ENCODE data around the gene TMEM165.

- TF ChIP-seq, protein P1, sequence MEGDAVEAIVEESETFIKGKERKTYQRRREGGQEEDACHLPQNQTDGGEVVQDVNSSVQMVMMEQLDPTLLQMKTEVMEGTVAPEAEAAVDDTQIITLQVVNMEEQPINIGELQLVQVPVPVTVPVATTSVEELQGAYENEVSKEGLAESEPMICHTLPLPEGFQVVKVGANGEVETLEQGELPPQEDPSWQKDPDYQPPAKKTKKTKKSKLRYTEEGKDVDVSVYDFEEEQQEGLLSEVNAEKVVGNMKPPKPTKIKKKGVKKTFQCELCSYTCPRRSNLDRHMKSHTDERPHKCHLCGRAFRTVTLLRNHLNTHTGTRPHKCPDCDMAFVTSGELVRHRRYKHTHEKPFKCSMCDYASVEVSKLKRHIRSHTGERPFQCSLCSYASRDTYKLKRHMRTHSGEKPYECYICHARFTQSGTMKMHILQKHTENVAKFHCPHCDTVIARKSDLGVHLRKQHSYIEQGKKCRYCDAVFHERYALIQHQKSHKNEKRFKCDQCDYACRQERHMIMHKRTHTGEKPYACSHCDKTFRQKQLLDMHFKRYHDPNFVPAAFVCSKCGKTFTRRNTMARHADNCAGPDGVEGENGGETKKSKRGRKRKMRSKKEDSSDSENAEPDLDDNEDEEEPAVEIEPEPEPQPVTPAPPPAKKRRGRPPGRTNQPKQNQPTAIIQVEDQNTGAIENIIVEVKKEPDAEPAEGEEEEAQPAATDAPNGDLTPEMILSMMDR (conservative IDR thresholded peaks at IDR 0.05; ENCODE audit: low read length), result no peak
- TF ChIP-seq EZH2phosphoT487 (IDR thresholded peaks at IDR 0.05; ENCODE audit: borderline replicate concordance), result no peak
Measured at GRCh38 chr4:55358668-55359067, 37.1 kb upstream of the TMEM165 start.
